A673 (cell line): Measurements from ENCODE around the gene ADAMTS13.

ENCODE experiments used
- EZH2 ChIP-seq: fragments of 200-600 bp; sonication (generic); IDR thresholded peaks from 2 replicates; pipeline ENCODE4 v1.6.1; 2017; ENCODE audit warnings: borderline replicate concordance, low read depth, mild to moderate bottlenecking, mixed read lengths, antibody characterized with exemption, low read length; ENCODE audit not compliant: poor library complexity, severe bottlenecking
- TF ChIP-seq, protein P1 (sequence below): fragments of 300-800, 200-600 bp; sonication (generic); conservative IDR thresholded peaks from 2 replicates; pipeline ENCODE4 v1.5.1; 2017; ENCODE audit warnings: low read depth, mild to moderate bottlenecking, antibody characterized with exemption, low read length, moderate library complexity, mixed read lengths

DNA sequence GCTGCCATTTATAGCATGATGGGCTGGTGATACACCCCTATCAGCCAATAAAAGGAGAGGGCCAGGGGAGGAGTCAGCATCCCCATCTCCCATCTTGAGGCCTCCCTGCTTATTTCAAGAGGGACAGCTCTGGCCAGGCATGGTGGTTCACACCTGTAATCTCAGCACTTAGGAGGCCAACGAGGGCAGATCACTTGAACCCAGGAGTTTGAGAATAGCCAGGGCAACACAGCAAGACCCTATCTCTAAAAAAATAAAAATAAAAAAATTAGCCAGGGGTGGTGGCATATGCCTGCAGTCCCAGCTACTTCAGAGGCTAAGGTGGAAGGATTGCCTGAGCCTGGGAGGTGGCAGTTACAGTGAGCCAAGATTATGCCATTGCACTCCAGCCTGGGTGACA is 14.1 kb upstream of the ADAMTS13 start:
- TF ChIP-seq, protein P1, sequence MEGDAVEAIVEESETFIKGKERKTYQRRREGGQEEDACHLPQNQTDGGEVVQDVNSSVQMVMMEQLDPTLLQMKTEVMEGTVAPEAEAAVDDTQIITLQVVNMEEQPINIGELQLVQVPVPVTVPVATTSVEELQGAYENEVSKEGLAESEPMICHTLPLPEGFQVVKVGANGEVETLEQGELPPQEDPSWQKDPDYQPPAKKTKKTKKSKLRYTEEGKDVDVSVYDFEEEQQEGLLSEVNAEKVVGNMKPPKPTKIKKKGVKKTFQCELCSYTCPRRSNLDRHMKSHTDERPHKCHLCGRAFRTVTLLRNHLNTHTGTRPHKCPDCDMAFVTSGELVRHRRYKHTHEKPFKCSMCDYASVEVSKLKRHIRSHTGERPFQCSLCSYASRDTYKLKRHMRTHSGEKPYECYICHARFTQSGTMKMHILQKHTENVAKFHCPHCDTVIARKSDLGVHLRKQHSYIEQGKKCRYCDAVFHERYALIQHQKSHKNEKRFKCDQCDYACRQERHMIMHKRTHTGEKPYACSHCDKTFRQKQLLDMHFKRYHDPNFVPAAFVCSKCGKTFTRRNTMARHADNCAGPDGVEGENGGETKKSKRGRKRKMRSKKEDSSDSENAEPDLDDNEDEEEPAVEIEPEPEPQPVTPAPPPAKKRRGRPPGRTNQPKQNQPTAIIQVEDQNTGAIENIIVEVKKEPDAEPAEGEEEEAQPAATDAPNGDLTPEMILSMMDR: no peak
- no peak for TF ChIP-seq EZH2
